Fibroblast of skin of back (primary cell): ENCODE results near the gene DLG2.
"Not testable (repeated sequence)": the region's sequence is repeated elsewhere in the genome, so short reads cannot be mapped to it uniquely, and the experiment has no call there.

Source experiments
- DNase-seq: peaks from one replicate; pipeline ENCODE4 v3.0.0-alpha.2; 2013

Gene DLG2

DNA sequence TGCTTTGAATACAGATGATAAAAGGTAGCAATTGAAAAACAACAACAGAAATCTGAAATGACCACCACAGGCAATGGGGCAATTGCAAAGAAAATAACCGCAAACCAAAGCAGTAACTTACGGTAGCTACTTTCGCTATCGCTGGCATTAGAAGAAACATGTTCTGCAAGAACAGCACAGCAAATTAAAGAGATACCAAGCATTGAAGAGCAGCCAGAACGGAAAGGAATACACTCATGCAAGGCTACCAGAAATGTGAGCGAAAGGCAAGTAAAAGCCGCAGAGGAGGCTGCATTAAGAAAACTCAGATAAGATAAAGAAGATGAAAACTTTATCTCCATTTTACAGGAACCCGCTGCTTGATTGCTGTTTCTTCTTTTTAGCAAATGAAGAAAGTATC is 2146.9 kb downstream of the DLG2 start:
- DNase-seq: no peak

DNA sequence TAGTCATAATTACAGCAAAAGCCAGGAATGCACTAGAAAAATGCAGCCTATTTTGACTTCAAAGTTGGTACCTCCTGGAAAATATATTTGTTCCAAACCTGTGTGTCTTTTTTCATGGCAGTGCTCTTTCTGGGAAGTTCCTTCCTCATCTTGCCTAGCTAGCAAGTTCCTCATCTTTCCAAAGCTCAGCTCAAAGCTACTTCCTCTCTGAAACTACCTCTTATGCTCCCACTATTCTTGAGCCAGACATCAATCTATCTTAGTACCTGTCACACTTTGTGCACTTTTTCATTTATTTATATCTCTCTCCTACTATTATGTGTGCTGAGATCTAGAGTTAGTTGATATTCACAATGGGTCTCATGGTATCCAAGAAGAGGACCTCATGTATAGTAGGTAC is 2149.4 kb downstream of the DLG2 start:
- no peak for DNase-seq

DNA sequence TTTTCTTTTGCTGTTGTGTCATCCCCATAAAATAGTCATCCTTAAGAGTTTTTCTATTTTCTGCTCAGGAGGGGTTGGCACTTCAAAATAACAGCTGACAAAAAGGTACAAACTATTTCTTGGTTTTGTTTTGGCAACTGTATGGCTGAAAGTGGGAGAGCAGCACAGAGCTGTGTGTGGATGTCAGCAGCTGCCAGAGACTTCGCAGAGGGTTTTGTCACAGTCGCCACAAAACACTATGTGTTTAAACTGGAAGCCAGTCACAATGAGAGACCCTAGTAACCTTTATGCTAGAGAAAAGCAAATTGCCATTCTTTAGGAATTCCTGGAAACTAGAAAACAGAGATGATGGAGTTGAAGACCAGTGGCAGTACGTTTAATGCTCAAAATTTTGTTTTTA is 2151.4 kb downstream of the DLG2 start:
- no peak for DNase-seq

DNA sequence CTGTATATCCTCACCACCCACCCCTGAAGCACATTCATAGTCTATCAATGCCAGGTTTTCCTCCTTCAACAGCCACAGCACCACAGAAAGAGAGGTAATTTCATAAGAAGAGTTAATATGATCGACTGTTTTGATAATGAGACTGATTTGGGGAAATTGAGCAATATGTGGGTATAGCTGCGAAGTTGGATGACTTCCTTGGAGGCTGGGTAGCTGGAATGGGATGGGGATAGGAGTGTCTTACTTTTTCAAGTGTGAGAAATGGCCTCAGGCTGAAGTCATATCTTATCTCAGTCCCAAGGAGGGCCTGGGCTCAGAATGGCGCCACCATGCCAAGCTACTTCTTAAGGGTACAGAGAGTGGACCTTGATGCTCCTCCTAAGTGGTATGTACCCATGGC is 2153.4 kb downstream of the DLG2 start:
- no peak for DNase-seq

DNA sequence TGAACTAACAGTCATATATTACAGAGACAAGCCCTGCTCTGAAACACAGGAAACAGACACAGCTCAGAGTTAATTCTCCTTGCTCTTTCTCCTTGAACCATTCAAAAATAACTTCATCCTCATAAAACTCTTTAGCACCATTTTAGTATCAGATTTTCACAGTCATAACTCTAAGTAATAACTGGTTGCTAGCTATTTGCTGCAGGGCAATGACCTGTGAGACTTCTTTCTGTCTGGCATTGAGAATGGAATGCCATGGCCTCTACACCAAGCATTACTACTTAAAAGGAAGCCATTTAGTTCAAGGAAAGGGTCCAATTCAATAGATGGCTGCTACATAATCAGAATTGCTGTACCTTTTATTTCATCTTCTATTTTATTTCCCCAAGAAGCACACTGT is 2154.3 kb downstream of the DLG2 start:
- no peak for DNase-seq

DNA sequence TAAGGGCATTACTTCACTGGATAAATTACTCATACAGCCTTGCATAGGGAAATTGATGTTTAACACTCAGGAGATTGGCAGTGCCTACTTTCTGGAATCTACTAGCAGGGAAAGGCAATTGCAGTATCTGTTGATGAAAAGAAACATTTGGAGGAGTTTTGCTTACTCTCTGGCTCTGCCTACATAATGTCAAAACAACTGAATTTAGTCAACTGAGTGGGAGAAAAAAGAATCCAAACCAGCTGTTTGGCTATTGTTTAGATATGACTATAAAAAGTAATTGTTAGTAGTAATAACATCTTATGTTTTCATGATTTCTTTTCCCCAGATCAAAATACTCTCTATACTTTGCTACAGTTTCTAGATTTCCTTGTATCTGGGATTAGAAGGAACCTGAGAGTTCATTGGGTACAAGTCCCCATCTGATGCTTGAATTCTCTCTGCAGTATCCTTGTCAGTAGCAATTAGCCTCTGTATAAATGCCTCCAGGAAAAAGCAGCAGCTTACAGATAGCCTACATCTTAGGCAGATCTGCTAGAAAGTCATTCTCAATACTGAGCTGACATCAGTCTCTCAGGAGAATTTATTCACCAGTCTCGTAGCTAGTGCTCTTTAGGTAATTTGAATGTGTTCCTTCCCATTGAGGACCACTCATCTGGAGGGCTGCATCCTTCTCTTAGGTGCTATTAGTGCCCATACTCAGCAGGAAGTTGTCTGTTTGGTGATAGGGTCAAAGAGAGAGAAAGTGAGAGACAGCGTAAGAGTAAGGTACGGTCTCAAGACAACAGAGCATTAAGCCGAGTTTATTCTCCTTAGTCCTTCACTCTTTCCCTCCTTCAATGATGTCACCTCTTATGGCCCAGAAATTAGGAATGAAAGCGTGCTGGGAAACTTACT is 2155.1 kb downstream of the DLG2 start:
- no peak for DNase-seq

DNA sequence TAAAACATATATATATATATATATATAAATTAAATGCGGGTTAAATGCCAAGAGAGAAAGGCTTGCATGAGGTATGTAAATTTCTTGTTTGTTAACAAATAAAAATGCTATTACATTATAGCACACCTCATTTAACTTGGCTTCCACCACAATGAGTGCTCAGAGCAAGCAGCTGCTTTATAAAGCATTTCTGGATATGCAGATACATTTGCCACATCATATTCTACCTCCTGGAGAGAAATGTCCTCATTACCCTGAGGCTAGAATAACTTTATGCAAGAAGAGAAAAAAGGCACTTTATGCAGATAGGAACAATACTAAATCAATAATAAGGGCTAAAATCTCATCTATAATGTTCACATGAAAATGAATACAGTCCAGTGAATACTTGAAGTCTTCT is 2159.3 kb downstream of the DLG2 start:
- DNase-seq: no peak

DNA sequence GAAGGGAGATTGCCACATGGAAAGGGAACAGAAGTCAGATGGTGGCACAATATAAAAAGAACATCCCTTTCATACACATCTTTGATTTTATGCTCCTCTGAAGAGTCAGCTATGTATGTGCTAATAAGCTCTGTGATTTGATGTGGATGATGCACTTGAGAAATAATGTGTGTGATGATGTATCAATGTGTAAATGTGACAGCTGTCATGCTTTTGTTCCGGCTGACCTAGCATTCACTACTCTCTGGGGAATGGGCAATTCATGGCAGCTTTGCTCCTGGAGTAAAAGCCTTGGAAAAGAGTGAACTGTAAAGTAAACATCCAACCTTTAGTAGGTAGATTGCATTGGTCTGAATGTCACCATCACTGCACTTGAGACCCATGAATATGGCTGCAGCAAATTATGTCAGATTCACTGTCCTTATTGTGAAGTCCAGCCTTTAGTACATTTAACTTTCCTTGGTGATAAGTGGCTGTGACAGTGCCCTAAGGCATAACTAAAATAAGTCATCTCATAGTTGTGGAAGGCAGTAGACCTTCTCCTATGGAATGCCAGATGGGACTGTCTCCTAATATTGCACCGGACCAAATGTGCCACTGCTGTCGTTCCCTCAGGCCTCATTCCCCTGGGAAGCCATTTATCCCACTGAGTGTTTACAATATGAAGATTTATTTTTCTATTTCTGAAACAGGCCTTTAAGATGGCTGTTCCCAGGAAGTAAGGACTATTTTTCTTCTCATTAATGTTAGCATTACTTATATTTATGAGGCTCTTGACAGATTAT is 2162.8 kb downstream of the DLG2 start:
- no peak for DNase-seq

DNA sequence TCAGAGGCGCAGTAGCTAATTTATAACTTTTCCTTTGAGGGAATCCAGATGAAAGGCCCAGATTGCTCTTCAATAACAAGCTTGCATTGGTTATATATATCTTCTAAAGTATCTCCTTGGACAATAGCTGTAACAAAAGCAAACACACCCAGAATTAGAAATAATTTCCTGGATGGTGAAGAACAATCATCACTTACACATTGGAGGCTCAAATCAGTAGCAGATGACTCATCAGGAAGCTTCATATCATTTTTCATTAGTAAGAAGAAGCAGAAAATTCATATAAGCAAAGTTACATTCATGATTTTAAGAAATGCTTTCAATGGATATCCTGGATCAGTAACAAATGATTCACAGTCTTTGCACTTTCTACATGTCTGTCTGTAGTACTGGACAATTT is 2167.3 kb downstream of the DLG2 start:
- peak; percentile 30 for DNase-seq

DNA sequence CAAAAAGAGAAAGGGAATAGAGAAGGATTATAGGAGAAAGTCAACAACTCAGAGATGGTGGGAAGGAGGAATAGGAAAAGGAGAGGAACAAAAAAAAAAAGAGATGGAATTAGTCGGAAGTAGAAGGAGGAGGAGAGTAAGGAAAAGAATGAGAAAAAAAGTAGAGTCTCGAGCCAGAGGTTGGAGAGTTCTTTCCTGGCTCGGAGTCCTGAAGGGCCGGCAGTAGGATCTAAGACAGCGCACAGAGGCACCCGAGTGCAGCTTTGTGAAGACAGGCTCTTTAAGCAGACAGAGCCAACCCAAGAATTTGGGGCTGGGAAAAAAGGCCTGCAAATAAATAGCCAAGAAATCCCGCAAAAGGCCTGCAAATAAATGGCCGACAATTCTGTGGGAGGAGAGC is 2170.6 kb downstream of the DLG2 start:
- DNase-seq: no peak

DNA sequence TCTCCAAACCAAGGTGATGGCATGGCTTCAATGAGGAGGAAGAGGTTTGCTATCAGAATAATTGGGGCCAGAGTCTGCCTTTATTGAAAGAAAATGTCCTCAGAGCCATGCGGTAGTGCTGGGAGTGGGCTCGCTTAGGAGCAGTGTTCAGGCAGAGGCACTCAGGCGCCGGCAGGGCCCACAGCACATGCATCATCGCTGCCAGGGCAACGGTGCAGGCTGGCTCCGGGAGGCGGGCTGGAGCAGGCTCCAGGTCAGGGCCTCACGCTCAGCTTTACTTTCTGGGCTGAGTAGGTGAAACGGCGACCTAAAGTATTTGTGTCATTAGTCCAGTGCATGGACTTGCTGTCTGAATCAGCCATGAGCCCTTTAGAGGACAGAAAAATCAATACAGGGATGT is 2171.1 kb downstream of the DLG2 start:
- no peak for DNase-seq

DNA sequence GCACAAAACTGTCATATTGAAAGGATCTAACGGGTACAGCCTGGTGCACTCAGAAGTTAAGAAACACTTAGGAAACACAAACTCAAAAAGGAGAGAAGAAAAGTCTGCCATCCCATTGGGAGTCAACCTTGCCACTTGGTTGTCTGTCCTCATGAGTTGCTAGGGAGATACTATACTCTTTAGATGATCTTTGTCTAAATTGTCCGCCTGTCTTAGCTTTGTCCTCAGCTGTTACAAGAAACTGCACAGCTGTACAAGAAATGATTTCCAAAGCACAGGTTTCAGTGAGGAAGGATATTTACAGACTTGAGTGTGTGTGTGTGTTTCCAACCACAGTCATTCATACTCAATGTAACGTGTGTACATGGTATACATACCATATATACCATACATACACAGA is 2171.8 kb downstream of the DLG2 start:
- DNase-seq: no peak

DNA sequence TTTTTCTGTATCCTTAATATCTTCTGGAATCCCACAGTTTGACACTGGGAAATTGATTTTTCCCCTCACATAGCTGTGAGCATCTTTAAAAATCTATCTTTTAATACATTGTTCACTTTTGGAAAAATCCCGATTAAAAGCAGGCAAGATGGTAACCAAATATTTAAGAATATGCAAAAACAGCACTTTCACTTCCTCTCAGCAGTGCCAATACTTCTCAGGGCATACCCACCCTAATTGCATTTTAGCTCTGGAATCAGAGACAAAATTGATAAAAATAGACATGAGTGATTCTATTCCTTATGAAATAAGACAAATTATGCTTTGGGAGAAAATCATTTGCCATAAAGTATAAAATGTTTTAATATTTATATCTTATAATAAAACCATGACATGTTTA is 2172.5 kb downstream of the DLG2 start:
- no peak for DNase-seq

DNA sequence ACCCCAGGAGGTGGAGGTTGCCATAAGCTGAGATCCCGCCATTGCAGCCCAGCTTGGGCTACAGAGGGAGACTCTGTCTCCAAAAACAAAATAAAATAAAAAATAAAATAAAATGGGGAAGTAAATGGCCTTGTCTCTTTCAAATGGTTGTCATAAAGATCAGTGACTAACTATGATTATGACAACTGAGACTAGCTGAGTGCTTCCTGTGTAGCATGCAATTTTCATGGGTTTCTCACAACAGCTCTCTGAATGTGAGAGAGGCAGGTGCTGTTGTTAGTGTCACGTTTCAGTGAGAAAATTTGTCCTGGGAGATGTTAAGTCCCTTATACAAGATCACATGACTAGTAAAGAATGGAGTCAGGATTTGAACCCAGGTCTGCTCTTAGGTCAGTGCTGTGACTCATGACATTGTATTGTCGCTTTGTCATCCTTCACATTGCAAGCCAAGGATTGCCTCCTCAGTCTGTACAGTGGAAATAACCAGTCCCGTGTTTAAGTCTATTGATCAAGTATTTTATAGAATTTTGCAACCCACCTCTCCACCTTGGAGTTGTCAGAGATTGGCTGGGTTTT is 2177.7 kb downstream of the DLG2 start:
- DNase-seq: peak; percentile 5

DNA sequence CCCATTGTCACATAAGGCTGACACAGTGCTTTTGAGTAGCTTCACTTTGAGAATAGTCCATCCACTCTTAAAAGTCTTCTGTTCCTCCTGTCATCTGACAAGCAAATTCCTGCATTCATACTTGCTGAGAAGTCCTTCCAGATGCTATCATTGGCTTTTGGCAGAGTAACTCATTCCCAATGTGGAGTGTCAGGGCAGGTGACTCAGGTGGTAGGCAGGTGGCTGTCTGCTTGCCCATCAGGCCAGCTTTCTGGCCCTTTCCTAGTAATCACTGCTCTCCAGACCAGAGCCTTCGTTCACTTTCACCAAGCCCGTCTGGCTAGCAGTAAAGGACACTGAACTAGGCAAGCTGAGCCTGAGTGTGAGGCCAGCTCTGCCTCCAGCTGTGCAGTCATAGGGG is 2178.5 kb downstream of the DLG2 start:
- no peak for DNase-seq

DNA sequence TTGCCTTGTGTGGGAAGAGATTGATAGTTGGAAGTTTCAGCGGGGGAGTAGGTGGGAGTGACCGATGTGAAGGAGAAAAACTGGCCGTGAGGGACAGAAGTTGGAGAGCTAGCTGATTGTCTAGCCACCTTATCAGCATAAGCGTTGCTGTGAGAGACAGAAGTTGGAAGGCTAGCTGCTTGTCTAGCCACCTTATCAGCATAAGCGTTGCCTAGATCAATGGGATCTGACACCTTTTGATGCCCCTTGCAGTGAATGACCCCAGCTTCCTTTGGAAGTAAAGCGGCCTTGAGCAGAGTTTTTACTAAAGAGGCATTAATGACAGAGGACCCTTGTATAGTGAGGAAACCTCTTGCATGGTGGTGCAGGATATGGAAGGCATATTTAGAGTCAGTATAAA is 2183.3 kb downstream of the DLG2 start:
- not testable (repeated sequence) for DNase-seq

DNA sequence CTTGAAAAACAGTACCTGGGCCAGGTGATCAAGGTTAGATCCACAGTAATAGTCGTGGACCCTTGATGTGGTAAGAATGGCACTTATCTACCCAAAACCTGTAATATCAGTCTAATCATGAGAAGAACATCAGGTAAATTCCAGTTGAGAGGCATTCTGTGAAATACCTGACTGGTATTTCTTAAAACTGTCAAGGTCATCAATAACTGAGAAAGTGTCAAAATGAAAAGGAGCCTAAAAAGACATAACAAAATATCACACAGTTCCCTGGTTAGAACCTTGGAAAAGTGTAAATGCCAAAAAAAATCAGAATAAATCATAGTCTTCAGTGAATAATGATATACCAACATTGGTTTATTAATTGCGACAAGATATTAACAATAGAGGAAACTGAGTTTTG is 2185.5 kb downstream of the DLG2 start:
- DNase-seq: no peak

DNA sequence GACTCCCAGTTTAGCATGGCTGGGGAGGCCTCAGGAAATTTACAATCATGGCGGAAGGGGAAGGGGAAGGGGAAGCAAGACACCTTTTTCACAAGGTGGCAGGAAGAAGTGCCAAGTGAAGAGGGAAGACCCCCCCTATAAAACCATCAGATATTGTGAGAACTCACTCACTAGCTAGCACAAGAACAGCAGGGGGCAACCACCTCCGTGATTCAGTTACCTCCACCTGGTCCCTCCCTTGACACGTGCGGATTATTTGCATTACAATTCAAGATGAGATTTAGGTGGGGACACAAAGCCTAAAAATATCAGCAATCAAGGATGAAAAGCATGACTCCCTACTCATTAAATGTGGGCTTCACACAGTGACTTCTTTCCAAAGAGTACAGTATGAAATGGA is 2186.0 kb downstream of the DLG2 start:
- no peak for DNase-seq

DNA sequence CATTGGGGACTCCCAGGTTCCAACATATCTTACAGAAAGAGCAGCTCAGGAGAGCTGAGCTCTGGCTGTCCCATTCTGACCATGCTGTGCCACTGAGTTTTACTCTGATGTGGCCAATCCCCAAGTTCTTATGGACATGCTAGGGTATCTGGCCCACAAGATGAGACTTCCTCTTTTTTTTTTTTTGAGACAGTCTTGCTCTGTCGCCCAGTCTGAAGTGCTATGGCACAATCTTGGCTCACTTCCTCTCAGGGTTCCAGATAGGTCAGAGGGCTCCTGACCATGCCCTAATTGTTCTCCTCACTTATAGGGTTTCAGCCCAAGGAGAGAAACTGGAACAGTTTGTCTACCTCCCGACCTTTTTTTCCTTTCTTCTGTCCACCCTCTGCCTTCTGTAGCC is 2188.7 kb downstream of the DLG2 start:
- DNase-seq: no peak

DNA sequence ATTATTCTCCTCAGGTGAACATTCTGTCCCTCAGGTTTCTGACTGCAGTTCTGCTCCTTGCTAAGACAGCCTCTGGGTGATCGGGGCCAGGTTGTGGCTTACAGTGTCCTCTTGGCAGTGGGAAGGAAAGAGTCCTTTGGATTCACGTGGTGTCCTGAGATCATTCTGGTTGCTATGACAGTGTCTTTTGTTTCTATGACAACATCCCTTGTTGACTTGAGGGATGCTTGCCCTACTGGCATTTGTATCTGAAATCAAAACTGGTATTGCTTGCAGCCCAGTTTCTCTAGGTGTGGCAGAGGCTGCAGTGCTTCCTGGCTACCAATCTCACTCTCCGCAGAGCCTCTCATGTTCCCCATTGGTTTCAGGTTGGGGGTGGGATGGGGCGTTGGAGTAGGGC is 2189.2 kb downstream of the DLG2 start:
- no peak for DNase-seq

DNA sequence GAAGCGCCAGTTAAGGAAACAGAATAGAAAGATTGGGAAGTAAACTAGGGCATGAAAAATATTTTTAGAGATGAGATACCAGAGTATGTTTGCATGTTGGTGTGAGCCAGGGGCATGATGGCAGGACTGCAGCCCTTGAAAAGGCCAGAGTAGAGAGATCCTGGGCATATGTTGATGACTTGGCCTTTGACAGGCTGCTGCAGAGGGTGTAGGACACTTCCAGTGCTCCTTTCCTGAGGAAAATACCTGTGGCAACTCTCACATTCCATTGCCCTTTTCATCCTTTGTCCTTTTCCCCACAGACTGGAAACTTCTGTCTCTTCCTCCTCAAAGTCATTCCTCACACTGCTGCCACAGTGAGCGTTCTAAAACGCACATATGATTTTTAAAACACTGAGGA is 2190.3 kb downstream of the DLG2 start:
- DNase-seq: no peak

DNA sequence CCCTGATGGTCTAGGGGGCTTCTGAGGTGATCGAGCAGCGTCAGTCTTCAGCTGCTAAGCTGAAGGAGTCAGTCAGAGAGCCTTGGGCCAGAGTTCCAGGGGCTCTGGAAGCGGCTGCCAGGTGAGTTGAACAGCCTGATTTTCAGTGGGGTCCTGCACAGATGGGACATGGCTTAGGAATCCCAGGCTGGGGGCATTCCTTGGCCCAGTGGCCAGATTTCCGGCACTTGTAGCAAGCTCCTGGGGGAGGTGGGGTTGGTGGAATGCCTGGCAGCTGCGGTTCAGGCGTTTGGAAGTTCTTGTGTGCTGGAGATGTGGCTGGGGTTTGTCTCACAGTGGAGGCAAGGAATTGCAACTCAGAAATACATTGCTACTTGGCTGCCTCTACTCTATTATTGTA is 2192.3 kb downstream of the DLG2 start:
- not testable (repeated sequence) for DNase-seq

DNA sequence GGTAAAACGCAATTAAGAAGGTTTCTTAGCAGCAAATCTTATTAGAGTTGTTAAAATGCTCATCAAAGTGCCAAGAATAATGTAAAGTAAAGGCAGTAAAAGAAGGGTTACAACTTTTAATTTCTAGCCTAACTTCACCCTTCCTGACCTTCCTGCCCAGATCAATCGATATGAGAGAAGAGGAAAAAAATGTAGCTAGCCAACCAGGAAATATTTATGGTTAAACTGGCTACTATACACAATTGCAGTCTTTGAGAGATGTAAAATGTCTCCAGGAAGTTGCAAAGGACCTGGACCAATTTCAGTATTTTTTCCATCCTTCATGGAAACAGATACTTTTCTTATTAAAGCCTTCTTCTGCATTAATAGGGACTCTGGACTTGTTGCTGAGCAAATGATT is 2199.2 kb downstream of the DLG2 start:
- DNase-seq: no peak

DNA sequence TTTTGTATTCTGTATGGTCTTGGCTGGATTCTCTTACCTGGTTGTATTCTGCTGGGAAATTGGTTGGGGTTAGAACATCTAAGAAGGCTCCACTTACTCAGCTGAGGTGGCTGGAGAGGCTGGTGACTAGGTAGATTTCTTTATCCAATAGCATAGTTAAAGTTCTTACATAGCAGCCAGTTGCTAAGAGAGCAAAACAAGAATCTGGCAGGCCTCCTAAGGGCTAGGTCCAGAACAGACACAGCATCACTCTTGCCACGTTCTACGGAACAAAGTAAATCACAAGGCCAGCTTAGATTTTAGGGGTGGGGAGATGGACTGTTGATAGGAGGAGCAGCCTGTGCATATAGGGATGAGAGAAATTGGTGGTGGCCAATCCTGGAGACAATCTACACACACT is 2199.6 kb downstream of the DLG2 start:
- no peak for DNase-seq
